Suppressor macrophage (primary cell): ENCODE measurements around the gene KAZN.
A peak's percentile ranks its signal among the peaks of the same experiment; 100 is the strongest.

Experiments
- DNase-seq, 4 experiments: peaks; one replicate each; pipeline ENCODE4 v3.0.0-alpha.2; 2020 to 2022

KAZN gene

DNA sequence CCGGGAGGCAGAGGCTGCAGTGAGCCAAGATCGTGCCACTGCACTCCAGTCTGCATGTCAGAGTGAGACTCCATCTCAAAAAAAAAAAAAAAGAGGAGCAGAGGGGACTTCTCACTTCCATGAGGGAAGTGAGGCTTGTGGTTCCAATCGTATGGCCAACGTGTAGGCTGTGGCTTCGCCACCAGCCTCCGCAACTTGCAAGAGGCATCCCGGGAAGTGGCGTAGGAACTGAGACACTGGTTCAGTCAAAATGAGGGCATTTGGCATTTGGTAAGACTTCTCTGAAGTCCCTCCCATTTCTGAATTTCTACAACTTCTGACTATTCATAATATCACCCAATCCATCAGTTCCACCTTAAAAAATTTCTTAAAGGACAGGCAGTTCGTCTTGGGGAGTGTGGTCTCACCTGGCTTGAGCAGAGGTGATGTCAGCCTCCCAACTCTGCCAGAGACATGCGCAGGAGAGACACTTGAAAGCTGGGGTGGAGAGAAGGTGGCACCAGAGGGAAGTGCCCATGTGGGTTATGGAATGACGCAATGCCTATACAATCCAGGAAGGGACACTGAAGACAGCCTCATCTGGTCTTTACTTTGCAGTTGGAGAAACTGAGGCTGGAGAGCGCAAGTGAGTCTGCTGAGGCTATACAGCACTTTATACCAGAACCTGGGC is 17.2 kb downstream of the KAZN start:
- peak; percentile 66 to 86 (median 82) for DNase-seq

DNA sequence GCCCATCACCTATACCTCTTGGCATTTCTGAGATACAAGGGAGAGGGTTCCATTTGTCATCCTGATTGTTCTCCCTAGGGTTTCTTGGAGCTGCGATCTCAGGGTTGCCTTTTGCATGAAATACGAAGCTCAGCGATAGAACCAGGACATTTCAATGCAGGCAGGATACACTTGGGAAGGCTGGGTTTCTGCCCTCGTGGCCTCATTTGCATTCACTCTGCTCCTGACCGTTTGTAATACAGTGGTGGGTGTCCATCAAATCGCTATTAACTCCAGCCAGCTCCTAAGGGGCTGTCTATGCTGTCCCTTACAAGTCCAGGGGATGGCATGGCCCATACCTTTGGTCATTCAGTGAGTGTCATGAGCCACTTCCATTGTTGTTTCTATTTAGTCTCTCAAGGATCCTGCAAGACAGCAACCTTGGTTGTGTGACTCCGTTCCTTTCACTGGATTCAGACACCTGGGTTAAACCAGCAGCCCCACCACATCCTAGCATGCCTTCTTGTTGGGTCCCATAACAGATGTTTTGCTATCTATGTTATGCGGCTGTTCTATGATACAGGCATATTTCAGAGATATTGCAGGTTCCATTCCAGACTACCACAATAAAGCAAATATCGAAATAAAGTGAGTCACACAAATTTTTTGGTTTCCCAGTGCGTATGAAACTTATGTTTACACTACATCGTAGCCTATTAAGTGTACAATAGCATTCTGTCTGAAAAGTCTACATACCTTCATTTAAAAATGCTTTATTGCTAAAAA is 18.3 kb downstream of the KAZN start:
- DNase-seq, result no peak

DNA sequence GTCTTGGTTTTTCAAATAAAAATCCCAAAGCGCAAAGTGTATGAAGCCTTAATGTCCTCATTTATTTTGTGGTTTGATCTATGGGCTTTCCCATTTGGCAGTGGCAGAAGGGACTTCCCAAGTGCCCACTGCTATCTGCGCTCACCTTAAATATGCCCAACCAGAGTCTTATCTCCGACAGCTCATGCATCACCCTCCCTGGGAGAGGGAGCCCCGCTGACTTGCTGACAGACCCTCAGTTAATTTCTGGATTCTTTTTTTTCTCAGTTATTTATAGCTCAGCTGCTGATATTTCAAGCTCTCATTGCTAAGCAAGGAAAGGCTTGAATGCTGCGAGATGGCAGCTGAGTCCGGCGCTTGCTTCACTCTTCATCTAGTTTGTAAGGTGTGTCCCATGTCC is 19.3 kb downstream of the KAZN start:
- no peak for DNase-seq

DNA sequence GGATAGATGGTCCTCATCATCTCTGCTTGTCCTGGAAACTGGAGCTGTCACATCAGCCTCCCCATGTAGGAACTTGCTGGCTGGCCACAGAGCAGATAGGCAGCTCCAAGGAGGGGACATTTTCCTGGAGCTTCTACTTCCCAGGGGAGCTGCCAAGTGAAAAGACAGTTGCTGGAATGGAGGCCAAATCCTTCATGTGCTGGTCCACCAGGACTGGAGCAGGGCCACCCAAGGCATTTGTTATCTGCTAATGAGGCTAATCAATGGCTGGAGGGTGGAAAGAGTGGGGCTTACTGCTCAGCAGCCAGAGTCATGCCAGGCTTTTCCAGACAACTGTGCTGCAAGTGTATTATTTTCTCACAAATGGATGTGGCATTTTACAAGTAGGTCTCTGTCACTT is 22.5 kb downstream of the KAZN start:
- DNase-seq, result no peak

DNA sequence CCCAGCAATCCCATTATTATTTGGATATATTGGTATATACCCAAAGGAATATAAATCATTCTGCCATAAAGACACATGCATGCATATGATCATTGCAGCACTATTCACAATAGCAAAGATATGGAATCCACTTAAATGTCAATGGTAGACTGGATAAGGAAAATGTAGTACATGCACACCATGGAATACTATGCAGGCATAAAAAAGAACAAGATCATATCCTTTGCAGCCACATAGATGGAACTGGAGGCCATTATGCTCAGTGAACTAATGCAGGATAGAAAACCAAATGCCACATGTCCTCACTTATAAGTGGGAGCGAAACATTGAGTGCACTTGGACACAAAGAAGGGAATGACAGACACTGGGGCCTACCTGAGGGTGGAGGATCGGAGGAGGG is 24.6 kb downstream of the KAZN start:
- no peak for DNase-seq

DNA sequence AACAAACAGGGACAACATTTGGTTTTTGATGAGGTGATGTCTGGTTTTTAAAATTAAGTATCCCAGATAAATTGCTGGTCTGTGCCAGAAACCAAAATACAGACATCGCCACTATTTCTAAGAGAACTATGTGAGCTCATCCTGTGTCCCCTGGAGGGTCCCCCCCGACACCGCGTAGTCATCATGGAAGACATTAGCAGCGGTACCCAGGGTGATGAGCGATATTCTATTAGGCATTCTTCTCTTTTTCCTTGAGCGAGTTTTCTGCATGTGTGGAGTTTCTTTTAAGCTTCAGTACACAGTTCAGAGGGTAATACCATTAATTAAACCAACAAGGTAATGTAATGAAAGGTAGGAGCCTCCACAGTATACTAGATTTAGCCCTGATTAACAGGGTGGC is 26.5 kb downstream of the KAZN start:
- DNase-seq, result no peak

DNA sequence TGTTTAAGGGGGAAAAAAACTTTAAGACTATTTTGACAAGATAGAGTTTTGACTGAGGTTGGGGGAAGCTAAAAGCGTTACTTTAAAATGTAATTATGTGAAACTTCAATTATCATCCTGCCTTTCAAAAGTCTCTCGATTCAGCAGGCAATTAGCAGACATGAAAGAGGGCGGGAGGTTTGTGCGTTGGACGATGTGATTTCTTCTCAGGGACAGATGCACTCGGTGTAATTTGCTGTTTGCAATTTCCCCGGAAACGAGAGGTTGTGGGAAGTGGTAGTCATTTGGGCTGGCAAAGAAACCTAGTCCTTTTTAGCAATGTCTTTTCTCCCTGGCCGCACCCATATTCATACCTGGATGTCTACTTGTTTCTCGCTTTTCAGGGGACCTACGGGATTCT is 27.1 kb downstream of the KAZN start:
- DNase-seq, result no peak

DNA sequence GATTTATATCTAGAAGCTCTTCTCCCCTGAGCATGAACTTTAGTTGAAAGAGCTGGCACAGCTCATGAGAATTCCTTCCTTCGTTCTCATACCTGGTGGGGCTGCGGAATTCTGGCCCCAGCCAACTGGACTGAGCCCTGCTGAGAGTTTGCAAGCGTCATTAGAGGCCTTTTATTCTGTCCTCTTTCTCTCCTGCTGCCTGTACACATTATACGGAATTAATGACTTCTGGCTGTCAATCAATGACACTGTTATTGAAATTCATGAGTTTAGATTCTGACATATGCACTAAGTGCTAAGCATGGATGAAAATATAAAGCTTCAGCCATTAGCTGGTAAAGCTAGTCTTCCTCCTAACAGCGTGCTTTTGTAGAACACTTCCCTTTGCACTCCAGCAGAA is 27.5 kb downstream of the KAZN start:
- DNase-seq, result no peak

DNA sequence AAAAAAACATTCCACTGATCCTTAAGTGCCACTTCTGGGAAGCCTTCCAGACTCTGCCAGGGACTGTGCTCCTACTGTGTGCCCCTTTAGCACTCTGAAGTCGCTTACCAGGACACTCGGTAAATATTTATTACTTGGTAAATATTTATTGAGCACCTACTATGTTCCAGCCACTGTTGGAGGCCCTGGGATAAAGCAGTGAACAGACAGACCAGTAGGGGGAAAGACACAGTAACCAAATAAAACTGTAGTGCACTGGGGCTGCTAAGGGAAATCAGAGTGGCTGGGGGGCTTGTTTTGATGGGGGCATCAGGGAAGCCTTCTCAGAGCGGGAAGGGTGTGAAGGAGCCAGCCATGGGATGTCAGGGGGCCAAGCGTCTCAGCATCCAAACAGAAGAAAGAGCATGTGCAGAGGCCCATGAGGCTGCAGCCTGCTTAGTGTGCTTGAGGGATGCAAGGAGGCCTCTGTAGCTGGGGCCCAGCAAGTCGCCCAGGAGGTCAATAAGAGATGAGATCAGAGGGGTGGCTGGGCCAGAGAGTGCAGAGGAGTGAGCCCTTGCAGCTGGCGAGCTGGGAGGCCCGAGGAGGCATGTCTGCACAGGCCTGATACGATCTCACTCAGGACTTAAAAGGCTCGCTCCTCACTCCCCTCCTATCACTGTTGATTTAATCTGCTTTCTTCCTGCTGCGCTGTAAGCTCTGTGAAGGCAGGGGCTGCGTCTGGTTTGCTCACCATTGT is 28.6 kb downstream of the KAZN start:
- no peak for DNase-seq

DNA sequence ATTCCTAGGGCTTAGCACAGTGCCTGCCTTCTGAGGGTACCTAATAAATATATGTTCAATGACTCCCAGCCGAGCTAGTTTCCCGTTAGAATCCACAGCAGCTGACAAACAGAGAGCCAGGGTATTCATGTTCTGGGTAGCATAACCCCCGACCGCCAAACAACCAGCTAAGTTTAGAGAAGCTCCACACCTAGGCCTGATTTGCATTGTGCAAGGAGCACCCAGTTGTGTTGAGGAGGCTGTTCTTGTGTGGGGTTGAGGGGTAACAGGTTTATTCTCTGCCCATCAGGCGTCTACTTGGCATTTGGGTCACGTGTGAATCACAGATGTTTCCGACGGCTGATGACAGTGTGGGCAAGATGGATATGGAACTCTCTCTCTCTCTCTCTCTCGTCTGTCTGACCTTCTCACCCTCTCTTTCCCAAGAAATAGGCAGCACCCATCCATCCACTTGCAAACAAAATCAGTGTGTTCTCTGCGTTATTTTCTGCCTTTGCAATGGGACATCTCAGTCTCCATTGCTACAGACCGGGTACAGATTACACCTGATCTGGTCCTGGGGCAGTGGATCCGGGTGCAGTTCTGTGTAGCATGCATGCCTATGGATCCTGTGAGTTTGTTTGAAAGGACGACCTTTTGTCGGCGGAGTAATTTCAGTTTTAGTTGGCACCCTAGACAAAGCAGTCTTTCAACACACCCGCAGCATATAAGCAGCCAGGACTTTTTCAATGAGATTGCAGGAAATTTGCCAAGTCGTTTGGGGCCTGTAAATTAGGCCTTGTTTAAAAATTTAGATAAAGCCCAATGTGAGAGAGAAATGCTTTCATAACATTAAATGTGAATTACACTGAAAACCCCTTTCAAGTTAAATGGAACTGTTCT is 29.4 kb downstream of the KAZN start:
- no peak for DNase-seq

DNA sequence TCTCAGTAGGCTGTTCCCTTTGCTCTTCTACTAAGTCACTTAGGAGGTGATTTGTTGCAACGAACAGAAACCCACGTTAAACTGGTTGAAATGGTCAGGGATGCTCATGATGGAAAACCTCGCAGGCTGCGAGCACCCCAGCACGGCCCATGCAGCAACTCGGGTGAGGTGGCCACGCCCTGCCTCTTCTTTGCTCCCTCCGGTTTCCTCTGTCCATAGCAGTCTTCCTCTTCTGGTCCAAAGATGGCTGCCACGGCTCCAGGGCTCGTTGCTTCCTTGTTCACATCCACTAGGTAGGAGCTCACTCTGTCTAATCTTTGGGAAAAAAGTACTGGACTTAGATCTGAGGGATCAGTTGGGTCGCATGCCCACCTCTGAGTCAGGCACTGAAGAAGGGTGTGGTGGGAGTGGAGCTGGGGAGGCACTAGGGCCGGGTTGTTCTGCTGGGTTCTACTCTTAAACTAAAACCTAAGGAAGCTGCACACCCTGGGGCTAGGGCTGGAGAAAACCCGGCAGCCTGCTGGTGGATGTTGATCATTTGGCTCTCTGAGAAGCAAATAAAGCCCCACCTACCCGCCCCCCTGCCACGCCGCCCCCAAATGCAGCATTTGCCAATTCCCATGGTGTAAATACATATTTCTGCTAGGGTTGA is 31.0 kb downstream of the KAZN start:
- no peak for DNase-seq

DNA sequence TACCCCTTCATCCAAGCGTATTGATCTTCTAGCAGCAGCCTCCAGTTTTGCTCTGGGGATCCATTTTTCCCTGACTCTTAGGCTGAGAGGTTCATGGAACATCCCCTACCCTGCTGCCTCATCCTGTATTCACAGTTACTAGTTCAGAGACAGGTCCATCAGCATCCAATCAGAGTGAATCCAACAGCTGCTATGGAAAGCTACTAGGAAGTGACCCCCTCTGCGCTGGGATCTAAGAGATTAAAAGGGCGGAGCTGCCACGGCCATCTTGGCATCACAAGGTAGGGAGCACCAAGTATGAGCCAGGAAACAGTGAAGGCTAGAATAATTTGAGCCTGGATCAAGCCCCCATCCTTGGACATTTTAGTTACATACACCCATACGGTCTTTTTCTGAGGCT is 32.5 kb downstream of the KAZN start:
- no peak for DNase-seq

DNA sequence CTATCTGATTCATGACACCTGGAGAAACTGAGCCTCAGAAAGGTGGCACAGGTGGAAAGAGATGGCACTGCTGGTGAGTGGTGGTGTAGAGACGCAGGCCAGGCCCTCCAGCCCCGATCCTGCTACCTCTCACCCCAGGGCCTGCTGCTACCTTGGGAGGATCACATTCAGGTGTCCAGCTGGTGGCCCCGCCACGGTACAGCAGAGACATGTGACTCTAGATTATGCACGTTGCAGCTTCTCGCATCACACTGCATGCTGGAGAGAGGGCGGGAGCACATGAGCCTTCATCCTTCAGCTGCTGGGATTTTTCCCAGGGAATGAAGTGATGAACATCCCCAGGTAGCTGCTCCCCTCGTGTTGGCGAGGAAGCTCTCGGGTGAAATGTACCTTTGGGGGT is 32.9 kb downstream of the KAZN start:
- DNase-seq, result no peak

DNA sequence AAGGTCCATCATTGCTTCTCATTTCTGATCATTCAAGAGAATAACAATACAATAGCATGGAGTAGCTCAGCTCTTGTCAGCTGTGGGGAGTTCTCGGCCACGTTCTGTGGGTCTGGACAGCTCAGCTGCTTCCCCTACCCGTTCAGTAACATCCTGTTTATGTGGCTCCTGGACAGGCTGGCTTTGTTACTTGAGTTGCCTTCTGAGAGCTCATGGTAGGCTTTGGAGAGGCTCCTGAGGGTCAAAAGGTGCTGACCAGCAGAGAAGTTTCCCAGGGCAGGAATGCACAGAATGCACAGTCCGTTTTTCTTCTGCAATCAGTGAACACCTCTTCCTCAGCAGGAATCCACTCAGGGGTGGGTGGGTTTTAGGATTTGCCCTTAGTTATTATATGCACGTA is 36.0 kb downstream of the KAZN start:
- DNase-seq, result no peak

DNA sequence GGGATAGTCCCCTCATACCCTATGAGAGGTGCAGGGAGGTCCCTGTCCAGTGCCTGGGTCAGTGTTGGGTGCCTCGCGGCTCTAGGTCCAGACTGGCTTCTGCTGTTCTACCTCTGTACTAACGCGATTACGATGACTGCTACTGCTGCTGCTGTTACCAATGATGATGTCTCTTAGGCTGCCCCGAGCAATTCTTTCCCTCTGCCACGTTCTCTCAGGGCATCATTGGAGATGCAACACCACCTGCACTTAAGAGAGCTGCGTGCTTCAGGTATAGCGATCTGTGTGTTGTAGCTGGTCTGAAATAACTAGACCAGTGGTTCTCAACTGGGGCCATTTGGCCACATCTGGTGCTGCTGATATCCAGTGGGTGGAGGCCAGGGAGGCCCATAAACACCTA is 36.9 kb downstream of the KAZN start:
- DNase-seq, result no peak

DNA sequence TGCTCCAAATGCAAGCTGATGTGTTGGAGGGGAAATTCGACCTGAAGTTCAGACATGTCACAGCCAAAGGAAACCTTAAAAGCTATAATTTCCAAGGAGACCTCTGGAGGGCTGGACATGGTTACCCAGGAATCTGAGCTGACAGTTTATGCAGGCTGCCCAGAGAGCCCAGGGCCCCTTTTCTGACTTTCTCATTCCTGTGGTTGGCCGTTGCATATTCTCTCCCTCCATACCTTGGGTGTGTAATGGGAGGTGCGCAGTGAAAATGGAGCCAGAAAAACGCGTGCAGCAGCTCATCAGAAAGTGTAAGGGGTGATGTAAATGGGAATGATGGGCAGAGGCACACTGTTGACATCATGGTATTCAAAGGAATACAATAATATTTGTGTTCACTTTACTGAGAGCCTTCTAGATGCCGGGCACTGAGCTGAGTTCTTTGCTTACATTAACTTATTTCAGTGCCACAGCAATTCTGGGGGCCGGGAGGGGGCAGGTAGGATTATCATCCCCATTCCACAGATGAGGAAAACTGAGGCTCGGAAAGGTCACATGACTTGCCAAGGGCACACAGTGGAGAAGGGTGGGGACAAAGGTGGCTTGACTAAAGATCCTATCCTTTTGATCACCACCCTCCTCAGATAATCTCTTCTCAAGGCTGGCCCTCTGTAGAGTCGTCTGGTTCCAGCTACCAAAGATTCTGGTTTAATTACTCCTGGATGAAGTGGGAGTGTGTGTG is 38.6 kb downstream of the KAZN start:
- DNase-seq, result no peak

DNA sequence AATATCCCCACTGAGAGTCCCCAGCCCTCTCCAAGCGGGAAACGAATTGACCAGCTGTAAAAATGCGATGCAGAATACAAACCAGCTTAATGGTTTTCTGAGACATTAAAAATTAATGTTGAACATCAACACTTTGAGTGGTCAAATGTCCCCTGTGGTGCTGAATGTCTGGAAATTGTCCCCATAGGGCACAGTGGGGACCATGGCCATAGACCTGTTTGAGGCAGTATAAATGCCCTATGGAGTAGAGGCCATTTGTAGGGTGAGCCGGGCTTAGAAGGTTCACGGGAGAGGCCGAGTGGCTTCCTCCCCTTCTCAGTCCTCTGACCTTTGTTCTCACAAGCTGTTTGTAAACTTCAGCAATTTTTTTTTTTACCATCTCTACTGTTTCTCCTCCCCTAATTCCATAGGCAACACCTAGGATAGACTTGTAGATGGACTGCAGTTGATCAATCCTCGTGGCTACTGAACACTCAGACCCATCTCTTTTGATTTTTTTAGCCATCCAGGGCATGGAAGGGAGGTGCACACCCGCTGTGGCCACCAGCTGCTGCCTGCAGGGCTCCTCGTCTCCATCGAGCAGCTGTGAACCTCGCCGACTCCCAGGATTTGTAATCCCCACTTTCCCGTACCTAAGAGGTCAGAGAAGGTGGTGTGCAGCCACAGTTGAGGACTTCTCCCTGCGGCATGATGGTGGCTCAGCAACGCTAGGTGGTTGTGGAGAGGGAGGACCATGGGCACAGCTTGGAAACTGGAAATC is 41.0 kb downstream of the KAZN start:
- no peak for DNase-seq

DNA sequence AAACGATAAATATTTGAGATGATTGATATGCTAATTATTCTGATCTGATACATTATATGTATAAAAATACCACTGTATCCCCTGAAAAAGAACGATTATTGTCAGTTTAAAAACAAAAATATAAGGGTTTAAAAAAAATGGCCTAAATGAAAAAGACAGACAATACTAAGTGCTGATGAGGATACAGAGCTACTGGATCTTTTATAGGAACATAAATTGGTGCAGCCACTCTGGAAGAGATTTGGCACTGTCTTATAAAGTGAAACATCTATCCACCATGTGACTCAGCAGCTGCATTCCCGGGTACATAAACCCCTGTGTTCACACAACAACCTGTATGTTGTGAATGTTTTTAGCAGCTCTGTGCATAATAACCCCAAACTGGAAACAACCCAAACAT is 44.2 kb downstream of the KAZN start:
- no peak for DNase-seq

DNA sequence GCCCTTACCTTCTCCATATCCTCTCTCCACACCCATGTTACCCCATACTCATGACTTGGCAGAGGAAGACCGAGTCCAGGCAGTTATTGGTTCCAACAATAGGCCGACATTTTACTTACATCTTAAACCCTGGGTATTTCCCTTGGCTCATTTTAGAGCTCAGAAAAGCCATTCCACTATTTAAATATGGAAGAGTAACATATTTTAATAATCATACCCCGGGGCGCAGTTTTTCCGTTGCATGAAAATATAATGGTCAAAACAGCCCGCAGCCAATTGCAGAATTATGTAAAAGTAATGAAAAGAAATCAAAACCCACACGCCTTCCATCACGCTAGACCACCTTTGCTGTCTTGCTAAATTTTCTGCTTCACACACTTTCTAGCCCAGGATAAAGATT is 48.5 kb downstream of the KAZN start:
- DNase-seq, result no peak

DNA sequence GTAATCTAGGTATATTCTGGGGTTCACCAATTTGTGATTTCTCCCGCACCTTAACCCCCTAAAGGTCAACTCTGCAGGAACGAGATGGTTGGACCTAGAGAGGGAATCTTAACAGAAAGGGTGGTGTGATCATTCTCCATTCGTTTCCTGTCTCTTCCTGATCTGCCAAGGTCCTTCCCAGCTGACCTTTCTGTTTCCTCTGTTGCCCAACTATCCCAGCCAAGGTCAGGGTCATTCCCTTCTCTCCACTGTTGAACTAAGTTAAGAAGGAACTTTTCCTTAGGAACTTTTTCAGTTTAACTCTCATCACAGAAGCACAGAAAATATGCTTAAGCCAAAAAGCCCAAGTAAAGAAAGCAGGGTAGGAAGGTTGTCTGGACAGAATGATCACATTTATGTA is 49.3 kb downstream of the KAZN start:
- no peak for DNase-seq

DNA sequence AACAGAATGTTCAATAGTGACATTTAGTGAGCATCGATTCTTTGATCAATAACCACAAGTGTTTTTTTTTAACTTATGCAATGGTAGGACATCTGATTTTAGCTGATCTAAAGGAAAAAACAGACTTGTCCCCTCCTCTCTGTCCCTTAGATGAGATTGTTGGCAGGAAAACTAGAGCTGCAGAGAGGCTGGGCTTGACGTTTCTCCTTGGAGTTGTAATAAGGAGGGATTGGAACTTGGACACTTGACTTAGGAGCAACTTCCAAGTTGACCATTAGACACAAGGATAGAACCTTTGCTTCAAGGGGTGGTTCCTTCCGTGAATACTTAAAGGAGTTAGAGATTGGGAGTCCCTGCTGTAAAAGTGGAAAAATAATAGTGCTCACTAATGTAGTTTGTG is 49.9 kb downstream of the KAZN start:
- no peak for DNase-seq
